ENCODE data around the gene TSPAN12. TPM values are rescaled to one million over a fixed set of nuclear protein-coding genes. Genes with fewer than 3 reads are reported as not detected.
"Not testable (repeated sequence)": the region's sequence is repeated elsewhere in the genome, so short reads cannot be mapped to it uniquely, and the experiment has no call there.

TSPAN12 gene
- total RNA-seq, 1 donor from 2014 or later, result 16.3 TPM

GRCh38 chr7:120783721-120784120 is 74.2 kb downstream of the TSPAN12 start:
- H3K27ac Mint-ChIP-seq, result no peak overlapping the region
- no peaks in the 10 kb centered on the region for H3K9me3 Mint-ChIP-seq
- no peaks in the 10 kb centered on the region for H3K36me3 Mint-ChIP-seq
- DNase-seq (ENCODE audit: extremely low spot score, unreplicated experiment), result no peak
- H3K27me3 Mint-ChIP-seq, result no peaks in the 10 kb centered on the region
- TF ChIP-seq, protein P1, sequence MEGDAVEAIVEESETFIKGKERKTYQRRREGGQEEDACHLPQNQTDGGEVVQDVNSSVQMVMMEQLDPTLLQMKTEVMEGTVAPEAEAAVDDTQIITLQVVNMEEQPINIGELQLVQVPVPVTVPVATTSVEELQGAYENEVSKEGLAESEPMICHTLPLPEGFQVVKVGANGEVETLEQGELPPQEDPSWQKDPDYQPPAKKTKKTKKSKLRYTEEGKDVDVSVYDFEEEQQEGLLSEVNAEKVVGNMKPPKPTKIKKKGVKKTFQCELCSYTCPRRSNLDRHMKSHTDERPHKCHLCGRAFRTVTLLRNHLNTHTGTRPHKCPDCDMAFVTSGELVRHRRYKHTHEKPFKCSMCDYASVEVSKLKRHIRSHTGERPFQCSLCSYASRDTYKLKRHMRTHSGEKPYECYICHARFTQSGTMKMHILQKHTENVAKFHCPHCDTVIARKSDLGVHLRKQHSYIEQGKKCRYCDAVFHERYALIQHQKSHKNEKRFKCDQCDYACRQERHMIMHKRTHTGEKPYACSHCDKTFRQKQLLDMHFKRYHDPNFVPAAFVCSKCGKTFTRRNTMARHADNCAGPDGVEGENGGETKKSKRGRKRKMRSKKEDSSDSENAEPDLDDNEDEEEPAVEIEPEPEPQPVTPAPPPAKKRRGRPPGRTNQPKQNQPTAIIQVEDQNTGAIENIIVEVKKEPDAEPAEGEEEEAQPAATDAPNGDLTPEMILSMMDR (conservative IDR thresholded peaks at IDR 0.05), result no peak
- peaks cover 14% of the 10 kb centered on the region for H3K4me1 Mint-ChIP-seq (ENCODE audit: unreplicated experiment)
- no peak overlapping the region for H3K4me3 Mint-ChIP-seq

DNA sequence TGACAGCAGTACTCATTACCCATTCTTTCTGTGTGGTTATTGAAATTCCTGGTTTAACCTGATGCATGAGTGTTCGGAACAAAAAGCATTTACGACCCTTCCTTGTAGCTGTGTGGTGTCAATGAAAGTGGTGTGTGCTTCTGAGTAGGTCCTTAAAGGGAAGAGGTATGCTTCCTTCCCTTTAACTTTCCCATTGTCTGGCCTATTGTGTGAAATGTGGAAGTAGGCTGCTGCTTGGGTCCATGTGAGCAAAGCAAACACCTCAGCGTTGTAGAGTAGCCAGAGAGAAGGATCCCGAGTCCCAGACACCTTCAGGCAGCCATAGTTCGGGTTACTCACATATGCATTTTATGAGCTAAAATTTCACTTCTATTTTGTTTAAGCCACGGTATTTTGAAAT is 74.7 kb downstream of the TSPAN12 start:
- H3K4me1 Mint-ChIP-seq (ENCODE audit: unreplicated experiment), result peaks cover 14% of the 10 kb centered on the region
- H3K36me3 Mint-ChIP-seq, result no peaks in the 10 kb centered on the region
- H3K4me3 Mint-ChIP-seq, result no peak overlapping the region
- no peak overlapping the region for H3K27ac Mint-ChIP-seq
- no peaks in the 10 kb centered on the region for H3K9me3 Mint-ChIP-seq
- TF ChIP-seq, protein P1 (conservative IDR thresholded peaks at IDR 0.05), result no peak
- DNase-seq (ENCODE audit: extremely low spot score, unreplicated experiment), result no peak
- no peaks in the 10 kb centered on the region for H3K27me3 Mint-ChIP-seq

DNA sequence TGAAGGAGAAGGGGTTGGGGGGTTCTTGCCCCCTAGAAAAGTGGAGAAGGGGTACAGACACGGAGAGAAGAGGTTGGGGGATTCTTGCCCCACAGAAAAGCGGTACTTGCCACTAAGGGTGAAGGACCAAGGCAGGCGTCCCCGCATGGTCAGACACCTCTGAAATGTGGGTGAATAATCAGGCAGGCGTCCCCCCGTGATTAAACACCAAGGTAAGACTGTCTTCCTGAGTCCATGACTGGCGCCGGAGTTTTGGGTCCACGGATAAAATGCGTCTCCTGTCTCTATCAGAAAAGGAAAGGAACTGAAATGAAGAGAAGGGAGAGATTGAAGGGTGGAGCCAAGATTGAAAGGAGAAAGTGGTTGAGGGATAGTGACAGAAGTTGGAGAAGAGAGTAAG is 76.0 kb downstream of the TSPAN12 start:
- not testable (repeated sequence) for H3K4me3 Mint-ChIP-seq; H3K27ac Mint-ChIP-seq; H3K9me3 Mint-ChIP-seq; H3K36me3 Mint-ChIP-seq; H3K27me3 Mint-ChIP-seq; DNase-seq (ENCODE audit: extremely low spot score, unreplicated experiment)
- H3K4me1 Mint-ChIP-seq (ENCODE audit: unreplicated experiment), result peaks cover 14% of the 10 kb centered on the region

- no peak for DNase-seq (ENCODE audit: extremely low spot score, unreplicated experiment)
- no peak overlapping the region for H3K27ac Mint-ChIP-seq
- TF ChIP-seq, protein P1 (conservative IDR thresholded peaks at IDR 0.05), result no peak
- peaks cover 13% of the 10 kb centered on the region for H3K4me1 Mint-ChIP-seq (ENCODE audit: unreplicated experiment)
- no peak overlapping the region for H3K4me3 Mint-ChIP-seq
- H3K27me3 Mint-ChIP-seq, result no peaks in the 10 kb centered on the region
- no peaks in the 10 kb centered on the region for H3K9me3 Mint-ChIP-seq
- no peaks in the 10 kb centered on the region for H3K36me3 Mint-ChIP-seq
Observed at GRCh38 chr7:120780938-120781337, 77.0 kb downstream of the TSPAN12 start.

GRCh38 chr7:120780451-120780850 is 77.5 kb downstream of the TSPAN12 start:
- H3K27me3 Mint-ChIP-seq; H3K27ac Mint-ChIP-seq; H3K9me3 Mint-ChIP-seq; H3K4me1 Mint-ChIP-seq (ENCODE audit: unreplicated experiment); DNase-seq (ENCODE audit: extremely low spot score, unreplicated experiment); H3K4me3 Mint-ChIP-seq; H3K36me3 Mint-ChIP-seq: not testable (repeated sequence)

GRCh38 chr7:120779078-120779477 is 78.9 kb downstream of the TSPAN12 start:
- not testable (repeated sequence) for H3K27ac Mint-ChIP-seq; H3K9me3 Mint-ChIP-seq; H3K27me3 Mint-ChIP-seq; DNase-seq (ENCODE audit: extremely low spot score, unreplicated experiment); H3K4me3 Mint-ChIP-seq; H3K4me1 Mint-ChIP-seq (ENCODE audit: unreplicated experiment); H3K36me3 Mint-ChIP-seq

DNA sequence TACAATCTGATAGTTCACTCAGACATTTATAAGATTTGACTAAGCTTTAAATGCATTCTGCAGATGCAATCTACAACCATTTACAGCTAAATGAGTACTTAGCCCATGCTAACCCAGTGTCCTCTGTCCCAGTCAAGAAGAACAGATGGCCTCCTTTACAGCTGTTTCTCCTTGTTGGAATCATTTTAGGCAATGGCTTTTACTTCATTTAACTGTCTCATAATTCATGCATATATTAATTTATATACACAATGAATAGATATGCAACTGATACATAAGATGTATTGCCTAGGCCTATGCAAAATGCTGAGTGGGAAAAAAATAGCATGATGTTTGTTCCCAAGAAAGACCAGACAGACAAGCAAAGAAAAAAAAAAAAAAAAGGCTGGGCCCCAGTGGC is 82.2 kb downstream of the TSPAN12 start:
- no peaks in the 10 kb centered on the region for H3K9me3 Mint-ChIP-seq
- H3K36me3 Mint-ChIP-seq, result no peaks in the 10 kb centered on the region
- TF ChIP-seq, protein P1 (conservative IDR thresholded peaks at IDR 0.05), result no peak
- no peak for DNase-seq (ENCODE audit: extremely low spot score, unreplicated experiment)
- H3K4me1 Mint-ChIP-seq (ENCODE audit: unreplicated experiment), result no peaks in the 10 kb centered on the region
- H3K4me3 Mint-ChIP-seq, result no peak overlapping the region
- no peak overlapping the region for H3K27ac Mint-ChIP-seq
- H3K27me3 Mint-ChIP-seq, result no peaks in the 10 kb centered on the region
